Stomach (tissue), 9 donors: ENCODE results near the gene PHF23. TPM values are rescaled to one million over a fixed set of nuclear protein-coding genes. Genes with fewer than 3 reads are reported as not detected.

Experiments used
- DNase-seq, 2 donors: peaks; one replicate each; pipeline versions ENCODE4 v3.0.0 to v3.0.0-alpha.2; 2013 to 2019
- H3K27ac ChIP-seq, 5 donors: fragments of 200-600 bp in 4 of 5; sonication (generic) in 4 of 5; one replicate each; pipeline ENCODE4 v1.5.1; 2013 to 2019; ENCODE audit warnings: mild to moderate bottlenecking in 1 of 5, moderate library complexity in 1 of 5
- H3K27me3 ChIP-seq, 3 donors: fragments of 200-600 bp; sonication (generic); one replicate each; pipeline ENCODE4 v1.5.1; 2017 to 2019; ENCODE audit warnings: mixed run types in 1 of 3
- H3K36me3 ChIP-seq, 4 donors: fragments of 200-600 bp; sonication (generic); 1 replicate in 3 of 4; 2 replicates in 1 of 4; pipeline ENCODE4 v1.5.1; 2016 to 2019
- H3K4me1 ChIP-seq, 4 donors: fragments of 200-600 bp; sonication (generic); one replicate each; pipeline ENCODE4 v1.5.1; 2016 to 2019
- H3K4me3 ChIP-seq, 4 donors: fragments of 200-600 bp; sonication (generic) in 3 of 4; one replicate each; pipeline ENCODE4 v1.5.1; 2016 to 2019; ENCODE audit warnings: mild to moderate bottlenecking in 1 of 4
- H3K9me3 ChIP-seq, 4 donors: fragments of 200-600 bp; sonication (generic); one replicate each; pipeline ENCODE4 v1.5.1; 2016 to 2019
- EP300 ChIP-seq: sonication (generic); formaldehyde crosslinking; IDR thresholded peaks from one replicate; pipeline ENCODE4 v1.6.1; 2017; ENCODE audit warnings: antibody characterized with exemption
- POLR2A ChIP-seq, 4 donors: fragments of 450-650 bp; IDR thresholded peaks; one replicate each; pipeline ENCODE4 v1.6.1; 2016; ENCODE audit warnings: antibody characterized with exemption in 4 of 4, control low read depth in 2 of 4, mild to moderate bottlenecking in 1 of 4, moderate library complexity in 1 of 4
- POLR2AphosphoS5 ChIP-seq, 3 donors: sonication (generic); formaldehyde crosslinking; IDR thresholded peaks; one replicate each; pipeline ENCODE4 v1.6.1; 2016; ENCODE audit warnings: antibody characterized with exemption in 3 of 3
- WGBS, 5 donors: extraction: QIAGEN DNeasy Blood & Tissue Kit in 3 of 5; methylation state at CpG; one replicate each; pipeline versions ENCODE4 v1.1.5 to v1.1.7; 2013 to 2018; 5-methylcytosine and 5-hydroxymethylcytosine counted together
- intact Hi-C: fragments of 100-400 bp; cut with DNase I; formaldehyde crosslinking; loops from one replicate; pipeline ENCODE4 v1.15.1; 2023; ENCODE audit warnings: low total_unique reads
- polyA plus RNA-seq, 3 donors: library from polyadenylated mRNA; stranded (reverse); fragments of 200-250 nt; gene quantifications; one replicate each; pipeline ENCODE4 v1.2.3, GENCODE V29; 2013
- total RNA-seq, 5 donors: library from RNA; depleted of rRNA; stranded (reverse); fragments of >200 nt; gene quantifications; one replicate each; pipeline versions ENCODE4 v1.1.0 to v1.2.3, GENCODE V29; 2014 to 2016
- TF ChIP-seq, protein P1 (sequence below), 7 experiments: fragments of 450-650 bp in 4 of 7; fragments of 200-600 bp in 3 of 7; sonication (generic) in 3 of 7; IDR thresholded peaks; one replicate each; pipeline ENCODE4 v1.5.1; 2016 to 2019; ENCODE audit warnings: antibody characterized with exemption in 7 of 7, control low read depth in 2 of 7, mild to moderate bottlenecking in 1 of 7
- donor health status: healthy with polysubstance abuse.
- donor health status: Bipolar disorder and iron deficiency.
- donor health status: healthy.

PHF23 gene
- total and polyA plus RNA-seq, 8 donors, result 5.2 to 27.2 (median 21.4) TPM

GRCh38 chr17:7215652-7216180 lies 23.5 kb downstream of the PHF23 start:
- Histone ChIP-seq H3K4me3 (peak overlapping the region; percentile 51 to 60 (median 55)), H3K36me3 (no peaks in the 10 kb centered on the region), H3K27me3 (peaks cover 0 to 30% (median 0%) of the 10 kb centered on the region in 3 donors), H3K9me3 (no peaks in the 10 kb centered on the region), H3K4me1 (peaks cover 46 to 84% (median 76%) of the 10 kb centered on the region in 4 donors), H3K27ac (peak overlapping the region in 4 of 5 donors; percentile 63 to 100 (median 97))
- TF ChIP-seq POLR2A (IDR thresholded peaks at IDR 0.05), result no peak
- TF ChIP-seq, protein P1, sequence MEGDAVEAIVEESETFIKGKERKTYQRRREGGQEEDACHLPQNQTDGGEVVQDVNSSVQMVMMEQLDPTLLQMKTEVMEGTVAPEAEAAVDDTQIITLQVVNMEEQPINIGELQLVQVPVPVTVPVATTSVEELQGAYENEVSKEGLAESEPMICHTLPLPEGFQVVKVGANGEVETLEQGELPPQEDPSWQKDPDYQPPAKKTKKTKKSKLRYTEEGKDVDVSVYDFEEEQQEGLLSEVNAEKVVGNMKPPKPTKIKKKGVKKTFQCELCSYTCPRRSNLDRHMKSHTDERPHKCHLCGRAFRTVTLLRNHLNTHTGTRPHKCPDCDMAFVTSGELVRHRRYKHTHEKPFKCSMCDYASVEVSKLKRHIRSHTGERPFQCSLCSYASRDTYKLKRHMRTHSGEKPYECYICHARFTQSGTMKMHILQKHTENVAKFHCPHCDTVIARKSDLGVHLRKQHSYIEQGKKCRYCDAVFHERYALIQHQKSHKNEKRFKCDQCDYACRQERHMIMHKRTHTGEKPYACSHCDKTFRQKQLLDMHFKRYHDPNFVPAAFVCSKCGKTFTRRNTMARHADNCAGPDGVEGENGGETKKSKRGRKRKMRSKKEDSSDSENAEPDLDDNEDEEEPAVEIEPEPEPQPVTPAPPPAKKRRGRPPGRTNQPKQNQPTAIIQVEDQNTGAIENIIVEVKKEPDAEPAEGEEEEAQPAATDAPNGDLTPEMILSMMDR (IDR thresholded peaks at IDR 0.05), result no peak
- no peak for TF ChIP-seq EP300
- no peak for TF ChIP-seq POLR2AphosphoS5 (IDR thresholded peaks at IDR 0.05)
- intact Hi-C loops, result no loop called here
- peak in 1 of 2 donors; percentile 58 for DNase-seq
- WGBS, 5 donors, result 11 to 20% (median 16%) methylated on average over 6 to 10 of the region's 10 CpGs

DNA sequence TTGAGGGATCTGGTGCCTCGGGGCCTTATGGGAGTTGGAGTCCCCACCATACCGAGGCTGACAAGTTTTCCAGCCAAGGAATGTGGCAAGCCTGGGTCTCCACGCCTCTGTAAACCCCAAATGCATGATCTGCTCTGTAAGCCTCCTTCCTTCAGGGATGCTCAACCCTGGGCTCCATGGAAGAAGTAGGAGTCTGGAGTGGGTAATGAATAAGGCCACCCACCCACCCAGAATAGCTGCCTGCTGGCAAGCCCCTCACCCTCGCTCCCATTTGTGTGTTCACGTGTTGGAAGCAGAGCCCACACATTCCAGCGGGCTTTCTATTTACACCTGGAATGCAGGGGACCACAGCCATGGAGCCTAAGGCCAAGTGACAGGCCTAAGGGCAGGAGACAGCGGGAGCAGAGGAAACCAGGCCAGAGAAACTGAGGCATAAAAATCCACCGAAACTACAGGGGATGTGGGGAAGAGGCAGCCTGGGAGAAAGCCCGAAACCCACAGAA lies 24.1 kb downstream of the PHF23 start:
- Histone ChIP-seq H3K27me3 (peaks cover 0 to 33% (median 0%) of the 10 kb centered on the region in 3 donors), H3K4me1 (peaks cover 43 to 79% (median 71%) of the 10 kb centered on the region in 4 donors), H3K4me3 (peak overlapping the region; percentile 46 to 60 (median 52)), H3K36me3 (no peaks in the 10 kb centered on the region), H3K27ac (peak overlapping the region in 4 of 5 donors; percentile 63 to 100 (median 97)), H3K9me3 (no peaks in the 10 kb centered on the region)
- TF ChIP-seq POLR2AphosphoS5 (IDR thresholded peaks at IDR 0.05), result no peak
- no peak for TF ChIP-seq EP300
- TF ChIP-seq POLR2A (IDR thresholded peaks at IDR 0.05), result no peak
- TF ChIP-seq, protein P1 (IDR thresholded peaks at IDR 0.05), result no peak
- 21 to 28% (median 22%) methylated on average over 8 to 9 of the region's 9 CpGs for WGBS, 5 donors
- DNase-seq, result peak in 1 of 2 donors; percentile 91
- intact Hi-C loops, result no loop called here

- intact Hi-C loops, result no loop called here
- H3K9me3 ChIP-seq, result no peaks in the 10 kb centered on the region
- H3K27ac ChIP-seq, result peak overlapping the region; percentile 52 to 100 (median 96)
- peaks cover 43 to 78% (median 66%) of the 10 kb centered on the region in 4 donors for H3K4me1 ChIP-seq
- WGBS, 5 donors, result 0 to 1% (median 1%) methylated on average over 40 to 45 of the region's 45 CpGs
- no peaks in the 10 kb centered on the region for H3K36me3 ChIP-seq
- peaks cover 0 to 33% (median 0%) of the 10 kb centered on the region in 3 donors for H3K27me3 ChIP-seq
- peak in 1 of 3 donors; percentile 75 for TF ChIP-seq POLR2AphosphoS5 (IDR thresholded peaks at IDR 0.05)
- TF ChIP-seq, protein P1 (IDR thresholded peaks at IDR 0.05), result peak in 2 of 7 experiments; percentile 18 to 33
- TF ChIP-seq EP300, result no peak
- TF ChIP-seq POLR2A (IDR thresholded peaks at IDR 0.05), result no peak
- DNase-seq, result peak; percentile 98 to 99
- peak overlapping the region; percentile 46 to 60 (median 52) for H3K4me3 ChIP-seq
These were observed 24.7 kb downstream of the PHF23 start for GRCh38 chr17:7214300-7215135.

- peak; percentile 71 to 96 for DNase-seq
- Histone ChIP-seq H3K4me3 (peak overlapping the region; percentile 46 to 60 (median 52)), H3K36me3 (no peaks in the 10 kb centered on the region), H3K27me3 (peaks cover 0 to 38% (median 0%) of the 10 kb centered on the region in 3 donors), H3K9me3 (no peaks in the 10 kb centered on the region), H3K4me1 (peaks cover 36 to 72% (median 60%) of the 10 kb centered on the region in 4 donors), H3K27ac (peak overlapping the region; percentile 52 to 100 (median 96))
- TF ChIP-seq POLR2AphosphoS5 (IDR thresholded peaks at IDR 0.05) (no peak), EP300 (no peak), POLR2A (IDR thresholded peaks at IDR 0.05) (no peak)
- TF ChIP-seq, protein P1 (IDR thresholded peaks at IDR 0.05), result peak in 2 of 7 experiments; percentile 23 to 27
- 2 to 4% (median 4%) methylated on average over 15 of the region's 15 CpGs for WGBS, 5 donors
- intact Hi-C loops, result no loop called here
These were observed 25.4 kb downstream of the PHF23 start for GRCh38 chr17:7213895-7214299.
